HEK293T (cell line): ENCODE data around the gene SPEM2.

Experiments
- ARNT ChIP-seq: fragments of 450-650 bp; IDR thresholded peaks from 2 replicates; pipeline ENCODE4 v1.6.1; 2017; ENCODE audit warnings: mild to moderate bottlenecking
- ELF4 ChIP-seq: fragments of 450-650 bp; IDR thresholded peaks from 2 replicates; pipeline ENCODE4 v1.6.1; 2017; ENCODE audit warnings: antibody characterized with exemption
- FOXA1 ChIP-seq: fragments of 450-650 bp; IDR thresholded peaks from 2 replicates; pipeline ENCODE4 v1.6.1; 2016; ENCODE audit warnings: mild to moderate bottlenecking
- LEF1 ChIP-seq: fragments of 450-650 bp; IDR thresholded peaks from 2 replicates; pipeline ENCODE4 v1.6.1; 2017; ENCODE audit warnings: mild to moderate bottlenecking, borderline replicate concordance
- SP1 ChIP-seq: fragments of 450-650 bp; IDR thresholded peaks from 2 replicates; pipeline ENCODE4 v1.6.1; 2017
- TARDBP ChIP-seq: fragments of 450-650 bp; IDR thresholded peaks from 2 replicates; pipeline ENCODE4 v1.6.1; 2016
- ZNF384 ChIP-seq: fragments of 450-650 bp; IDR thresholded peaks from 2 replicates; pipeline ENCODE4 v1.6.1; 2016

DNA sequence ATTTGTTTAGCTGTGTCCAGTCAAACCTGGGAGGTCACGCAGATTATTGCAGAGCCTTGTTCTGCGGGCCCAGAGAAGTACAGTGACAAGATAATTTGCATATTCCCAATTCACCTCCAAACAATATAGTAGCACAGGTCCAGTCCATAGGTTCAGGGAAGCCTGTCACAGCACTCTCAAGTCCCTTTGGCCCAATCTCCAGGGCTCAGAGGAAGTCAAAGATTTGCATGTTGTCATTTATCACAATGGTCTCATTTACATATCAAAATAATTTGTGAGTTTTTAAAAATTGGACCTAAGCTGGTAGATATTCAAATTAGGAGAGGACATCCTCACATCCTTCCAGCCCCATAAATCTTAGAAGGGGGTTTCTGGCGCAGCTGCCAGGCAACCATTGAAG, 42.1 kb downstream of the SPEM2 start:
- TF ChIP-seq FOXA1 (no peak), ZNF384 (no peak), TARDBP (no peak), LEF1 (no peak), ARNT (no peak), SP1 (no peak), ELF4 (no peak)
